DLD1 (cell line): ENCODE data around the gene AGXT.

Experiments
- in situ Hi-C: cut with HindIII; loops from 2 replicates; pipeline ENCODE4 v1.10.0; 2017; ENCODE audit warnings: low sequenced_read_pairs

AGXT gene

GRCh38 chr2:240912878-240913809 lies 44.5 kb downstream of the AGXT start:
- in situ Hi-C loops, result no loop called here

GRCh38 chr2:240913810-240914644 lies 45.4 kb downstream of the AGXT start:
- in situ Hi-C loops, result no loop called here

GRCh38 chr2:240914645-240915525 lies 46.3 kb downstream of the AGXT start:
- in situ Hi-C loops, result no loop called here

- in situ Hi-C loops, result no loop called here
These were observed 47.1 kb downstream of the AGXT start for GRCh38 chr2:240915526-240916341.

- in situ Hi-C loops, result no loop called here
These were observed 48.0 kb downstream of the AGXT start for GRCh38 chr2:240916571-240917008.

- in situ Hi-C loops, result no loop called here
These were observed 48.5 kb downstream of the AGXT start for GRCh38 chr2:240917009-240917683.

GRCh38 chr2:240917684-240918257 lies 49.1 kb downstream of the AGXT start:
- in situ Hi-C loops, result no loop called here

- in situ Hi-C loops, result no loop called here
These were observed 49.9 kb downstream of the AGXT start for GRCh38 chr2:240918258-240919091.

- in situ Hi-C loops, result no loop called here
These were observed 50.6 kb downstream of the AGXT start for GRCh38 chr2:240919161-240919781.

- in situ Hi-C loops, result no loop called here
These were observed 51.5 kb downstream of the AGXT start for GRCh38 chr2:240919786-240920782.

GRCh38 chr2:240920783-240921231 lies 52.2 kb downstream of the AGXT start:
- in situ Hi-C loops, result no loop called here

GRCh38 chr2:240921311-240921994 lies 52.8 kb downstream of the AGXT start:
- in situ Hi-C loops, result no loop called here

- in situ Hi-C loops, result no loop called here
These were observed 53.3 kb downstream of the AGXT start for GRCh38 chr2:240921995-240922244.

GRCh38 chr2:240922245-240922981 lies 53.8 kb downstream of the AGXT start:
- in situ Hi-C loops, result no loop called here

- in situ Hi-C loops, result no loop called here
These were observed 54.4 kb downstream of the AGXT start for GRCh38 chr2:240922982-240923537.
